Activated naive CD4-positive, alpha-beta T cell treated with Interleukin-2 at 50 U/mL for 16 hours (primary cell): ENCODE measurements around the gene NXN.
"Not testable (repeated sequence)": the region's sequence is repeated elsewhere in the genome, so short reads cannot be mapped to it uniquely, and the experiment has no call there.

Experiments used
- DNase-seq: peaks from one replicate; pipeline ENCODE4 v3.0.0-alpha.2; 2020

Gene NXN

DNA sequence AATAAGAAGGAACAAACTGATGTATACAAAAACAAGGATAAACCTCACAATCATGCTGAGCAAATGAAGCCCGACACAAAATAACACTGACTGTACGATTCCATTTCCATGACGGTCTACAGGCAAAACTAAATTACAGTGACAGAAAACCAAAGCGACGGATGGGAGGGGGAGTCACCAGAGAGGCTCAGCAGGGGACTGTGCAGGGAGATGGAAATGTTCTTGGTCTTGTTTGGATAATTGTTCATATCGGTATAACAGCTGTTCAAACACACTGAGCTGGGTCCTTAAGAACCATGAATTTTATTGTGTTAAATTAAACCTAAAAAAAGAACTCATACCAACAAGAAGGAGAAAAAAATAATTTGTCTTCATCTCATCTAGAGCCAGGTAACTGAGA is 97.8 kb downstream of the NXN start:
- no peak for DNase-seq

DNA sequence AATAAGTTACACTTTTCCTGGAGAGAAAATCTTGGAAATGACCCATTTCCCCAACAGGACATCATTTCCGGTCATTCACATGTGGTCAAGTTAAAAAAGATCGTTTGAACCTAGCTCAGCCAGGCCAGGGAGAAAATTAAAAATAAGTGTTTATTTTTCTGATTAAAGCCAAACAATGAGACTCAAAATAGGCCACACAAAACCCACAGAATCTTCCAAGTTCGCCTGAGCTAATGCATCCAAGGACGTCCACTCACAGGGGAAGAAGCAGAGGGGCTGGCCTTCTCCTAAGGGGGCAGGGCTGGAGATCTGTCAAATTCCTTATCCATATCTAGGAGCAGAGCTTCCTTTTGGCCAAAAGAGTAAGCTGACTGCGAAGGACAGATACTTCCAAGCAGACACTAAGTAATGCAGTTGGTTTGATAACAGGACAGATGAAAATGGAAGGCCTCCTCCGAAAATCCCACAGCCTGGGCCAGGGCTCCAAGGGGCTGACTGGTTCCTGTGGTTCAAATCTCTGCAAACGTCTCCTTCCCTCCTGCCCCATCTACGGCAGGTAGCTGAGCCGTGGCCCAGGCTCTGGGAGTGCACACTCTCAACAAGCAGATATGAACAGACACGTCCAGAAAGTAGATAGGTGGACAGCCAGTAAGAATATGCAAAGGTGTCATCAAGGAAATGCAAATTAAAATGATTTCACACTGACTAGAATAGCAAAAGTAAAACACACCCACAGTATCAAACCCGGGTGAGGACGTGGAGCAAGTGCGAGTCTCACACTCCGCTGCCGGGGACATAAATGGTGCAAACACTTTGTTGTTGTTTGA is 98.9 kb downstream of the NXN start:
- no peak for DNase-seq

DNA sequence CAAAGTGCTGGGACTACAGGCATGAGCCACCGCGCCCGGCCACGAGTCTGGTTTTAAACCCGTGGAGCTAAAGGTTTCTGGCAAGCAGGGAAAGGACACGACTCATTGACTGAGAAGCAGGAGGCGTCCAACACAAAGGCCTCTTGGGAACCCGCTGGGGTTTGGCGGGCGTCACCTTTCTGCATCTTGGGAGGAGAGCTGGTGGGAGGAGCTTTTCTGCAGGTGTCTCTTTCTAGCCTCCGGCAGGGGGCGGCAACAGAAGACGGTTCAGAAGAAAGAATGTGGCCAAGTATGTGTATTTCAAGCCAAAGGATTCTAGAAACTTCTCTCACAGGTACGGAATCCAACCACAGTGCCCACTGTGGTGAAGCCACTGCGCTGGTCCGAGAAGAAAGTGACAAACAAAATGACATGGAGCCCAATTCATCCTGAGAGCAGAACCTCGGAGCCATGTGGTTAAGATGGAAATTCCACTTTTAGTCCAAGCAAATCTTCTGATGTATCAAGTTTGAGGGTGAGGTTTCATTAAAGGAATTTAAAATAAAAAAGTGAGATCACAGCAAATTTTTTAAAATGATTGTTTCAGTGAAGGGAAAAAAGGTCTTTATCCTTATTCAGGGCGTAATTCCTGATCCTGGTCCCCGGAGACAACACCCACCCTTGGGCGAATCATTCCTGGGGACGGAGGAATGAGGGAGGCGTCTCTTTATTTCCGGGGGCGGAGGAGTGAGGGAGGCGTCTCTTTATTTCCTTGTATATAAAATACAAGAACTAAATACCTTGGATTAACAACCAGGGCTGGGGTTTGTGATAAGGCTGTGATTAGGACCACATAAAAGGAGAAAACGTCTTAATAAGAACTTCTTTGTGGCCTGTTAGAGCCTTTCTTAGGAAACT is 99.8 kb downstream of the NXN start:
- DNase-seq, result peak; percentile 69

GRCh38 chr17:877630-878029 is 101.9 kb downstream of the NXN start:
- no peak for DNase-seq

DNA sequence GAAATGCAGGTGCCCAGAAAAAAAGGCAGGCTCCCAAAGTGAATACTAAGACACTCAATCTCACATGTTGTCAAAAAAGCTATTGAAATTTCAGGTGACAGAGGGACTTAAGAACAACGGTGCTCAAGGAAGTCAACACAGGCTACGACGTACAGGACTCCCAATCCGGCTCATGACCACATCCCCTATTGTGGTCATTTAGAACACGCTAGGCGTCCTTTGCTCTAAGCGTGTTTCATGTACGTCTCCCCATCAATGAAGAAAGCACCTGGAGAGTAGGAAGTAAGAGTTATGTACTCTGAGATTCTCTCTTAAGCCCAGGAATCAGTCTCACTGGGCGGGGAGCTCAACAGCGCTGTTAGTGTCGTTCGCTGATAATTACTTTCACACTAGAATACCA is 103.3 kb downstream of the NXN start:
- DNase-seq, result no peak

DNA sequence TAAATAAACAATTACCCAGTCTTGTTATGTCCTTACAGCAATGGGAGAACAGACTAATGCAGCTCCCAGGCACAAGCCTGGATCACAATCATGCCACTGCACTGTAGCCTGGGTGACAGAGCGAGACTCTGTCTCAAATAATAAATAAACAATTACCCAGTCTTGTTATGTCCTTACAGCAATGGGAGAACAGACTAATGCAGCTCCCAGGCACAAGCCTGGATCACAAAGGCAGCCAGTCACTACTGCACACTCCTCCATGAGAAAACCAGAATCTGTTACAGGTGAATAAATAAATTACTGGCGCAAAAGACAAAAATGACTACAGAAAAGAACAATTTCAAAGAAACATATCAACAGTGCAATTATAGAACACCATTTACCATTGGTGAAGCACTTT is 105.0 kb downstream of the NXN start:
- DNase-seq, result not testable (repeated sequence)

GRCh38 chr17:872855-873254 is 106.7 kb downstream of the NXN start:
- no peak for DNase-seq

- no peak for DNase-seq
These were observed 107.6 kb downstream of the NXN start for GRCh38 chr17:871751-872519.

DNA sequence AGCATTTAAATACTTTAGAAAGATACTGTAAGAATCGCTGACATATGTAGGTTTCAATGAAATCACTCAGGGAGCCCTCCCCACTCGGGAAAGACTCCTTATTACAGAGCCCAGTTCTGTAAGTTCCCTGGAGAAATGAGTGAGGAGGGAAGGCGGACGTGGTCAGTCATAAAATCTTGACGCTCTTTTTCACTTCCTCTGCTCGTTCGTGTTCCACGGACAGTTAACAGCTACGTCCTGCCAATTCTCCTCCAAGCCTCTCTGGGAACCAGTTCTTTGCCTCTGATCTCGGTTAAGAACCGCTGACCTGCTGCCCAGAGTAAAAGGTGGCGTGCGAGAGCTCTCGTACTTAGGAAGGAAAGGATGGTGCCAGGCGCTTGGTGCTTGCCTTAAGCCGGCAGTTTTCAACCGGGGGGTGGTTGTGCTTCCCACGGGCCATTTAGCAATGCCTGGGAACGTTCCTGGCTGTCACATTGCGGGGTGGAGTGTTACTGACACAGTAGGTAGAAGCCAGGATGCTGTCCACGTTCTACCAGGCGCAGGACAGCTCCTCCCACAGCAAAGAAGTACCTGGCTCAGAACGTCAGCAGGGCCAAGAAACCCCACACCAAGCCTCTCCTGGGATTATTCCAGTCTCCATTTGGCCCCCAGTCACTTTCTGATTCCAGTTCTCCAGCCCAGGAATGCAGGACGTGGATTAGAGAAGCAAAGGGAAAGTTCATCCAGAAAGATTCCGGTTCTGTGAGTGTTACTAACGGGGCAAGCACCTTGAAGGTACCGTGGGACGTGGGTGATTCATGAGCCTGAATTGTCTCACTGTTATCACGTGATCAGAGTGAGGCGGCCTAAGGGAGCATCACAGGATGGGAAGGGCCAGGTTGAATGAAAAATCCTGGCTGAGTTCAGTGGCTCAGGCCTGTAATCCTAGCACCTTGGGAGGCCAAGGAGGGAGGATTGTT is 109.7 kb downstream of the NXN start:
- DNase-seq, result no peak

DNA sequence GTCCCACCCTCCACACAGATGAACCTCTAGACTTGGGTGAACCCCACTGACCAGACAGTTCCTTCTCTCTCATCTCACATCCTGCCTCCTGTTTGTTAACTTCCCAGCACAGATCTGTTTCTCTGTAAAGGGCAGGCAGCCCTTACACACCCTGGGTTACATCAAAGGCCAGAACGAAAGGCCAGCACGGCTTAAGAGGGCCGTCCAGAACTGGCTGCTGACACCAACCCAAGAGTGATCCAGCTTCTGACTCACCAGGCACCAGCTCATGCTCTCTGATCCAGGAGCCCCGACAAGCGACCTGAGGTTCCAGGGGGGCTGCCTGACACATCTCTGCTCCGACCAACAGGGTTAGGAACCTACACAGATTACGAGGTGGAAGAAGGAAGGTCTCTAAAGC is 110.5 kb downstream of the NXN start:
- DNase-seq, result no peak

- no peak for DNase-seq
These were observed 111.6 kb downstream of the NXN start for GRCh38 chr17:867896-868489.

DNA sequence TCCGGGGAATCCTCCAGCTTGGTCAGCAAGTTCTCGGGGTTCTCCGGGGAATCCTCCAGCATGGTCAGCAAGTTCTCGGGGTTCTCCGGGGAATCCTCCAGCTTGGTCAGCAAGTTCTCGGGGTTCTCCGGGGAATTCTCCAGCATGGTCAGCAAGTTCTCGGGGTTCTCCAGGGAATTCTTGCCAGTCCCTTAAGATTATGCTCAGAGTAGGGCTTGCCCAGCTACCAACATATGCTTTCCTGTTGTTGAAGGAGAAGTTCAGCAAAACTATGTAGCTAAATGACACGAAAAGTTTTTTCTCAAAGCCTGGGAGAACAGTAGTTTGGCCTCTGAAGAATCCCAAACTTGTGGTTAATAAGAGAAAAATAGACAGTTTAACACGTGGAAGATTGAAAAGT is 112.3 kb downstream of the NXN start:
- not testable (repeated sequence) for DNase-seq

DNA sequence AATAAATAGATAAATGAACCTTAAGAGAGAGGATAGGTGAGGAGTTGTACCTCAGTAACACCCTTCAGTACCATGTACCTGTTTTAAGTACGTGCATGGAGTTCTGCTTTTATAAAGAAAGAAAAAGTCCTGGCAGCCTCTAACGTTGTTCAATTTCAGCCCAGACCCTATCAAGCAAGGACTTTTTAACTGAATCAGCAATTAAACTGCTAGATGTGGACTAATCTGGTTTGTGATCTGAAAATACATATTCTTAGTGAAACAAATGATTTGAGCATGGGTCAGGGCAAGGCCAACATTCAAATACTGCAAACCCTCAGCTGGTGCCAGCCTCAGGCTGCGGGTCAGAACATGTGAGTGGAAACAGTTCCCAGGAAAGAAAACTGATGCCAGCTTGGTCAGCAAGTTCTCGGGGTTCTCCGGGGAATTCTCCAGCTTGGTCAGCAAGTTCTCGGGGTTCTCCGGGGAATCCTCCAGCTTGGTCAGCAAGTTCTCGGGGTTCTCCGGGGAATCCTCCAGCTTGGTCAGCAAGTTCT is 112.9 kb downstream of the NXN start:
- DNase-seq, result no peak

DNA sequence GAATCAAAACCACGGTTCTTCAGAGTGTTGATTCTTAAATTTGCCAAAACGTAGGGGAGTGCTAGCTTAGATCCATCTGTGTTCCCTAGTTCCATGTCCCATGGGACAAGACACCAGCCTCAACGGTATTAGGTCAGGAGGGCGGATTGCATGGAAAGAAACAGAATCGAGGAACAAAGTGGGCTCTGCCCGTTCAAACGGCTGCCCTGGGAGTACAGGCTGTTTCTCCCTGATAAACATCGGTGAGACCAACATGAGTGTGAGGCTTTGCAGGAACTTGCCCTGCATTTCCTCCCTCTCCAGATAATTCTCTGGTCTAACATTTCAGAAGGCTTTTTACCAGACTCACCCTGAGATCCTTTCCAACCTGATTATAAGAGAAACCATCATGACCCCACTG is 115.3 kb downstream of the NXN start:
- no peak for DNase-seq

DNA sequence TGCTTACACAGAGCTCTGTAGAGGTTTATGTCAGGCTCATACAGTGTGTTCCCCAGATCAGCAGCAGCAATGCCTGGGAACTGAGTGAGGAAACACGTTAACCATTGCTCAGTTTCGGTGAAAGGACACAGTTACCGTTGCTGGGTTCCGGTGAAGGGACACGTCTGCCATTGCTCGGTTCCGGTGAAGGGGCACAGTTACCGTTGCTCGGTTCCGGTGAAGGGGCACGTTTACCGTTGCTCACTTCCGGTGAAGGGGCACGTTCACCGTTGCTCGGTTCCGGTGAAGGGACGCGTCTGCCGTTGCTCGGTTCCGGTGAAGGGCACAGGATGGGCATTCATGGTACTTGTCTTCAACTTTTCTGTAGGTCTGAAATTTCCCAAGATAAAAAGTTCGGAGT is 115.7 kb downstream of the NXN start:
- peak; percentile 5 for DNase-seq

DNA sequence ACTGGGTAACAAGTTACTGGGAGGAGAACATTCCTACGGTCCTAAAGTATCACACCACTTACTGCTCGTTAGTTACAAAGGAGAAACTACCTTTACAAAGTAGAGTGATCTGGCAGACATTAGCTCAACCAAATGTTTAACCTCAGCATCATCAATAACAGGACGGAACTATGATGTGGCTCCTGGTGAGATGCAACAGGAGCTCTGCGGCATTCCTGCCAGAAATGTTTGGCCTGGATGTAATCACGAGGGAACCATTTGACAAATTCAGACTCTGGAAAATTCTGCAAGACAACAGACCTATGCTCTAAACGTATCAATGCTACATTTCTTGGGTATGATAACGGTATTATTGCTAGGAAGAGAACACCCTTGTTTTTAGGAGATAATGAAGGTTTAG is 117.0 kb downstream of the NXN start:
- DNase-seq, result no peak

DNA sequence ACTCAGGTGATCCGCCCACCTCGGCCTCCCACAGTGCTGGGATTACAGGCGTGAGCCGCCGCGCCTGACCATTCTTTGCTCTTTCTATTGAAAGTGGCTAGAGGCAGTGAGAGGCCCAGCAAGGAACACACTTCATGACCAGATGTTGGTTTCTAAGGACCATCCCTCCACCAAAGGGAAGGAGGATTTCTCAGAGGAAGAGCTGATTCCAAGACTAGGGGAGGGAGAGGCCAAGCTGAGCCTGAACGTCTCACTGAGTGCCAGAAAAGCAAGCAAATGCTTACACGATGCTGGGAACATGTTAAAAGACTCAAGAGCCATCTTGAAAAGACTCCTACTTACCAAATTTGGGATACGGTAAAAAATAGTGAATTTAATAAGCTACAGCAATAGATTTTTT is 118.2 kb downstream of the NXN start:
- no peak for DNase-seq

DNA sequence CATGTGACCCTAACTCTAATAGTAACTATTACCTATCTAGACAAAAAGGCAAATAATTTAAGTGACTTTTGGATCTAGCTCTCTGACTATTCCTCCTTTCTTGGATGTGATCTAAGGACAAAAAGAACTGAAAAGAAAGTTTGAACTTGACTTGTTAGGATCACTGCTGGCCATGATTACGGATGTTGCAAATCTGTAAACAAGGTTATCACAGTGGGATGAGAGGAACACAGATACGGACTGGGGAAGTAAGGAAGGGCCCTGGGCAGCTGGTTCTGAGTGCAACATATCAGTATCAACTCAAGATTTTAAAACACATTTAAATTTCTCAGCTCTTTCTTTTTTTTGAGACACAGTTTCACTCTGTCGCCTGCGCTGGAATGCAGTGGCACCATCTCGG is 118.8 kb downstream of the NXN start:
- no peak for DNase-seq

GRCh38 chr17:859824-860195 is 119.8 kb downstream of the NXN start:
- no peak for DNase-seq

DNA sequence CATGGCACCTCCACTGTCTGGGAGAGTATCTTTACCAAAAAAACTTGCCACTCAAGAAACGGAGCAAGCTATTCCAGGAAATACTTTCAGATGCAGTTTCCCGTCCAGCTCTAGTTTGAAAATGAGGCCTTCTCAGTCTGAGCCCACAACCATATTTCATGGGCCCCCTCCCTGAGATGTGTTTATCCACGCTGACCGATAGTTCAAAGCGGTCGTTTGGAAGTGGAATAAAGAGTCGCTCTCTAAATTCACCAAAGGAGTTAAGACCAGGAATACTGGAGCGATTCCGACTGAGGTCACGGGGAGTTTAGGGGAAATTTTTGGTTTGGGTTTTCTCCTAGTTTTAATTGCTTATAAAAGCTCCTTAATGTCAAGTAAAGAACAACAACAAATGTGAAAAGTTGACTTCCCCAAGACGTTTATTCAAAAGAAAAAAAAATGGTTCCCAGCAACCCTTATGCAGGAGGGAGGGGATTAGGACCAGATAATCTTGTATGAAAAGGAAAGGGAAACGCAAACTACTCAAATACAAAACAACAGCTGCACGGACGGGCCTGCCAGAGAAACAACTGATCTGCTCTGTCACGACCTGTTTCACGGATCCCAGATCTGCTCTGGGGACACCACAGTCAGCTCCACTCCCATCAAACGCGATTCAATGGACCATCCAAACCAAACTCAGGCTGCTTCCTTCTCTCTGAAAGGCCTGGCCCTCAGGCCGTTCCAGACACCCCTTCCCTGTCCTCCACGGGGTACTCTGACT is 120.3 kb downstream of the NXN start:
- no peak for DNase-seq

- no peak for DNase-seq
These were observed 123.4 kb downstream of the NXN start for GRCh38 chr17:856149-856548.
